Heart right ventricle (tissue), 16 donors: ENCODE data around the gene TRIML2. TPM values are rescaled to one million over a fixed set of nuclear protein-coding genes. Genes with fewer than 3 reads are reported as not detected.

ENCODE experiments used
- ATAC-seq, 8 donors: fragments of 200-7000 bp; cut with Tn5 transposase; one replicate each; pipeline ENCODE4 v1.9.1; 2020; ENCODE audit warnings: mild to moderate bottlenecking in 8 of 8, moderate library complexity in 8 of 8, moderate number of reproducible peaks in 1 of 8
- DNase-seq, 2 donors: peaks; one replicate each; pipeline ENCODE4 v3.0.0-alpha.2; 2020
- H3K27ac ChIP-seq, 10 donors: fragments of 200-600 bp; sonication (generic) in 2 of 10; one replicate each; pipeline versions ENCODE4 v1.5.0 to v1.8.0; 2020 to 2022; ENCODE audit warnings: mild to moderate bottlenecking in 3 of 10
- H3K27me3 ChIP-seq, 7 donors: fragments of 200-600 bp; one replicate each; pipeline ENCODE4 v1.8.0; 2021 to 2022; ENCODE audit warnings: mild to moderate bottlenecking in 2 of 7
- H3K36me3 ChIP-seq, 9 donors: fragments of 200-600 bp; sonication (generic) in 1 of 9; one replicate each; pipeline versions ENCODE4 v1.5.0 to v1.8.0; 2020 to 2022; ENCODE audit warnings: mild to moderate bottlenecking in 2 of 9
- H3K4me1 ChIP-seq, 9 donors: fragments of 200-600 bp; sonication (generic) in 1 of 9; one replicate each; pipeline versions ENCODE4 v1.5.0 to v1.8.0; 2020 to 2022; ENCODE audit warnings: mild to moderate bottlenecking in 4 of 9
- H3K4me3 ChIP-seq, 10 donors: fragments of 200-600 bp; sonication (generic) in 2 of 10; one replicate each; pipeline versions ENCODE4 v1.5.0 to v1.8.0; 2020 to 2022; ENCODE audit warnings: mild to moderate bottlenecking in 7 of 10, moderate library complexity in 2 of 10
- H3K9me3 ChIP-seq, 11 donors: fragments of 200-600 bp in 10 of 11; sonication (generic) in 2 of 11; one replicate each; pipeline versions ENCODE4 v1.5.0 to v1.8.0; 2013 to 2022; ENCODE audit warnings: mild to moderate bottlenecking in 2 of 11, control low read depth in 1 of 11, moderate library complexity in 1 of 11
- CTCF ChIP-seq, 9 donors: fragments of 200-600 bp; sonication (generic) in 2 of 9; IDR thresholded peaks; one replicate each; pipeline versions ENCODE4 v1.5.0 to v1.8.0; 2021 to 2022; ENCODE audit warnings: antibody characterized with exemption in 9 of 9, mild to moderate bottlenecking in 5 of 9, moderate library complexity in 1 of 9
- WGBS, 2 donors: extraction: QIAGEN DNeasy Blood & Tissue Kit; methylation state at CpG; one replicate each; pipeline ENCODE4 v1.1.7; 2013; ENCODE audit warnings: inconsistent platforms in 1 of 2; 5-methylcytosine and 5-hydroxymethylcytosine counted together
- intact Hi-C, 10 donors: fragments of 100-400 bp; cut with DNase I; formaldehyde crosslinking; loops; one replicate each; pipeline versions ENCODE4 v1.11.1 to v1.14.2; 2022
- long read RNA-seq, 3 donors: library from polyadenylated mRNA; unstranded; transcript quantifications; one replicate each; pipeline ENCODE4 v2.0.0, GENCODE V29; 2020 to 2021
- polyA plus RNA-seq, 2 donors: library from polyadenylated mRNA; stranded (reverse); fragments of 200-250 nt; gene quantifications; one replicate each; pipeline ENCODE4 v1.2.3, GENCODE V29; 2013
- total RNA-seq, 10 donors: library from RNA; stranded (reverse); fragmentation: NEBNext Ultra II Directional in 3 of 10; extraction: Animal tissue kit (Norgen Biotek cat#: 25700) in 3 of 10; gene quantifications; one replicate each; pipeline versions ENCODE4 v1.2.1 to v1.2.4, GENCODE V29; 2021 to 2023
- donor health status: Arrhythmogenic right ventricular cardiomyopathy.
- donor health status: ischemic (EF 13 %, LVEDD 7.1; RV severe dilation, severe dysfunction).
- donor health status: healthy with polysubstance abuse.
- donor health status: DM: no; HTN: yes; CAD: no.
- donor health status: DM: no; HTN: no; CAD: no.
- donor health status: ischemic (EF 25% LVEDD 6.9; RV normal size, moderate dysfunction).
- donor health status: ischemic (EF 25% LVEDD 5.7; RV mildly dilated, moderate dysfunction).
- donor health status: healthy.
- donor health status: DM: yes; HTN: yes; CAD: no.
- donor health status: Ischemic cardiomyopathy.
- donor health status: ischemic (EF 35%, LVEDD 5.7; RV mildly dilated, moderate dysfunction).
- donor health status: nonischemic (EF 11% LVEDD 7.7; RV severe dilation, severe dysfunction).
- donor health status: DM: yes; HTN: yes; CAD: no.
- donor health status: PGD.
- donor health status: ischemic (EF 29% LVEDD 5.4; RV normal size, mild dysfunction).
- donor health status: nonischemic (EF 23%, LVEDD 6.1; RV moderate dilation, normal function).

TRIML2 gene
- total RNA-seq (not detected), polyA plus RNA-seq (under 1 TPM in 1 of 2 donors, not detected in 1; 0.01 TPM)
- long read RNA-seq, donor 1: 0 reads
- long read RNA-seq, donor 2: 0 reads
- long read RNA-seq, donor 3: 0 reads

DNA sequence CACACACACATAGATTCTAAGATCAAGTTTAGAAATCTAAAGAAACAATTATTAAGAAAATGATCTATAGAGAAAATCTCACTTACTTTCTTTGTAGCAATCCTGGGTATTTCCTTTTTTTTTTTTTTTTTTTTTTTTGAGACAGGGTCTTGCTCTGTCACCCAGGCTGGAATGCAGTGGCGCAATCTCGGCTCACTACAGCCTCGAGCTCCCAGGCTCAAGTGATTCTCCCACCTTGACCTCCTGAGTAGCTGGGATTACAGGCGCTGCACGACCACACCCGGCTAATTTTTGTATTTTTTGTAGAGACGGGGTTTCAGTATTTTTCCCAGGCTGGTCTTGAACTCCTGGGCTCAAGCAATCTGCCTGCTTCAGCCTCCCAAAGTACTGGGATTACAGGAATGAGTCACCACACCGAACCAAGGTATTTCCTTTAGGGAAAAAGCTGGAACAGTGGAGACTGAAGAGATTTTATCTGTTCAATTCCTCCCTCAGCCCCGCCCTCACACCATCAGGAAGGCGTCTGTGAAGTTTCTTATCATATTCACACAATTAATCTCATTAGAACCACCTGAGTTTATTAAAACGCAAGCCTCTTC is at the start of gene TRIML2:
Gene TRIML2, minus strand, starts transcription at position 447 of the 599 bp plus-strand sequence. CDS start 4,235 bp downstream, outside the sequence.
- no peak within 1 kb of the TSS for H3K4me3 ChIP-seq
- DNase-seq: no peak
- H3K36me3 ChIP-seq: no peaks in the 10 kb centered on the region
- no peaks in the 10 kb centered on the region for H3K4me1 ChIP-seq
- 36 to 40% methylated on average over 11 of the region's 11 CpGs for WGBS, 2 donors
- intact Hi-C loops: no loop called here
- peaks cover 0 to 6% (median 0%) of the 10 kb centered on the region in 7 donors for H3K27me3 ChIP-seq
- no peak within 1 kb of the TSS for H3K27ac ChIP-seq
- no peak for TF ChIP-seq CTCF (IDR thresholded peaks at IDR 0.05)
- H3K9me3 ChIP-seq: peaks cover 0 to 24% (median 0%) of the 10 kb centered on the region in 11 donors
- no peak for ATAC-seq

DNA sequence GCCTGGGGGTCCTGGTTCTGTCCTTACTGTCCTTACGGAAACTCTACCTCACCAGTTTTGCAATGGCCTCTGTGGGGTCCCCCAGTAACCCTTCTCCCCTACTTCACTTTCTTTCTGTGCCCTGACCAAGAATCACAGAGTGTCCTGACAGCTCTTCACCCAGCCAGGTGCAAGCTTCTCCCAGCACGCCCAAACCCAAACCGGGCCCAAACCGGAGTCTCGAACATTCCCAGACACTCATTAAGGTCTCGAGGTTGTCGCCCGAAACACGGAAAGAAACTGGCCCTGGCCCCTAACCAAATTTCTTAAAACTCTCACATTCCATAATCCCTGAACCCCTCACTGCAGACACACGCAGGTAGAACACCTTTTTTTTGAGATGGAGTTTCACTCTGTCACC is 48.9 kb upstream of the TRIML2 start:
- ATAC-seq: no peak
- intact Hi-C loops: no loop called here
- WGBS, 2 donors: 96 to 98% methylated on average over 10 of the region's 10 CpGs

DNA sequence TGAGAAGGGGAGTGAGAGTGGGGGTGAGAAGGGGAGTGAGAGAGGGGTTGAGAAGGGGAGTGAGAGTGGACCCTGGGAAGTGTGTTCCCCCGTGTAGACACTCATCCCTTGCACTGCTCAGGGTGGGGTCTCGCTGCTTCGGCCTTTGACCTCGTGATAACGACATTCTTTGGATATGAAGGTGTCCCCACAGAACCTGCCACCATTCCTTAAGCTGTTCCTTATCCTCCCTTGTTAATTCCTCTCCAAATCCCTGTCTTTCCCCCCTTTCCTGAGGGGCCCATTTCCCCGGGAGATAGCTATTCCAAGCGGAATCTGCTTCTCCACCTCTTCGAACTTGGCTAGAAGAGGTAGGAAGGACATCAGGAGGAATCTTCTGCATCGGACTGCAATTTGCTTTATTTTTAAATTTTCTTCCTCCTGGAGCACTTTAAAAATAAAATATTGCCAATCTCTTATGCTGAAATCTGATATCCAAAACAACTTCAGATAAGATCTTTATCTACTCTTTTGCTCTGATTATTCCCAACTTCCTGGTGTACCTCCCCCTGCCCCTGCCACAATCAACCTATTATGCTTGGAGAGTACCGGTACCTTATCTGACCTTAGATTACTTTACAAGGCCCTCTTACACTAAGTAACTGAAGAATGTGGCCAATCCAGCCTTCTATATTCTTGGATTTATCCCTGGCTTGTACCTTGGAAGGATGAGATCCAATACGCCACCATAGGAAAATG is 45.4 kb upstream of the TRIML2 start:
- 79 to 81% methylated on average over 11 of the region's 11 CpGs for WGBS, 2 donors
- Histone ChIP-seq H3K9me3 (peaks cover 0 to 24% (median 0%) of the 10 kb centered on the region in 11 donors), H3K4me3 (no peak overlapping the region), H3K36me3 (no peaks in the 10 kb centered on the region), H3K27me3 (no peaks in the 10 kb centered on the region), H3K27ac (no peak overlapping the region), H3K4me1 (no peaks in the 10 kb centered on the region)
- no peak for TF ChIP-seq CTCF (IDR thresholded peaks at IDR 0.05)
- intact Hi-C loops: no loop called here
- ATAC-seq: no peak
- DNase-seq: no peak

More for the DNA sequence above, 48.9 kb upstream of the TRIML2 start:
- no peak overlapping the region for H3K27ac ChIP-seq
- no peak overlapping the region for H3K4me3 ChIP-seq
- peaks cover 0 to 5% (median 0%) of the 10 kb centered on the region in 9 donors for H3K4me1 ChIP-seq
- H3K27me3 ChIP-seq: no peaks in the 10 kb centered on the region
- H3K36me3 ChIP-seq: no peaks in the 10 kb centered on the region
- peaks cover 0 to 22% (median 0%) of the 10 kb centered on the region in 11 donors for H3K9me3 ChIP-seq
- no peak for TF ChIP-seq CTCF (IDR thresholded peaks at IDR 0.05)
- DNase-seq: no peak

DNA sequence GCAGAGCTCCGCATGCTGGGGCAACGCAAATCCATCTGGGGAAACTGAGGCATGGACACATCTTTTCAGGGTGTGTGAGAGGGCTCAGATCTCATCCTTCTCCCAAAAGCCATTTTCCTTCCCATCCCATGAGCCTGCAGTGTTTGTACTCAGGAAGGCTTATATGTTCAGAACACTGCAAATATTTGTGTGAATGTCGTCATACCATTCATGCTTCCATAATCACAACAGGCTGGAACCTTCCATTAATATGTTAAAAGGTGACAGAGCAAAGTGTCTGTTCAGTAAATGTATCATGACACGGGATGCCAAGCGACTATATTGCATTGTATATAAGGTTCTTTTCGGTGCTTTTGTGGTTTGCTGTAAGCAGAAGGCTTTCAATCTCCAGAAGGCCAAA is 38.4 kb upstream of the TRIML2 start:
- no peak for TF ChIP-seq CTCF (IDR thresholded peaks at IDR 0.05)
- ATAC-seq (no peak), DNase-seq (no peak)
- Histone ChIP-seq H3K4me1 (no peaks in the 10 kb centered on the region), H3K36me3 (no peaks in the 10 kb centered on the region), H3K4me3 (no peak overlapping the region), H3K27ac (no peak overlapping the region), H3K27me3 (no peaks in the 10 kb centered on the region), H3K9me3 (peaks cover 0 to 25% (median 0%) of the 10 kb centered on the region in 11 donors)
- WGBS, 2 donors: 90 to 92% methylated on average over 6 of the region's 6 CpGs
- intact Hi-C loops: no loop called here
